H1 (cell line): ENCODE data around the gene SLC13A2. TPM values are rescaled to one million over a fixed set of nuclear protein-coding genes. Genes with fewer than 3 reads are reported as not detected.

ENCODE experiments used
- CTCF ChIA-PET: fragments of 300-600 bp; sonication (Branson Sonifier 250); formaldehyde crosslinking; loops from one replicate; lab custom pipeline; 2021; ENCODE audit not compliant: partially characterized antibody; lab: Charles Lee
- POLR2A ChIA-PET: fragments of 300-600 bp; sonication (Branson Sonifier 250); formaldehyde crosslinking; loops from one replicate; lab custom pipeline; 2021; ENCODE audit warnings: inconsistent platforms; ENCODE audit not compliant: partially characterized antibody; lab: Charles Lee
- DNase-seq, 2 experiments: peaks; one replicate each; pipeline versions ENCODE4 v3.0.0 to v3.0.0-alpha.2; 2010 to 2022; ENCODE audit warnings: low spot score in 2 of 2, low read depth in 1 of 2, mixed read lengths in 1 of 2
- FAIRE-seq: peaks from 2 replicates; lab custom pipeline; 2011; peaks lifted over from hg19 to GRCh38; lab: Jason Lieb, UNC
- H2AFZ ChIP-seq: 2 replicates; pipeline ENCODE4 v1.8.1; 2012; ENCODE audit warnings: low read length, inconsistent platforms
- H2AK5ac ChIP-seq: 2 replicates; pipeline ENCODE4 v1.6.1; 2013; ENCODE audit warnings: low read depth, low read length
- H2BK120ac ChIP-seq: replicated peaks from 2 replicates; pipeline ENCODE3; 2013; ENCODE audit warnings: low read depth, low read length, inconsistent platforms
- H2BK12ac ChIP-seq: 2 replicates; pipeline ENCODE4 v1.6.1; 2013; ENCODE audit warnings: low read depth, low read length
- H2BK15ac ChIP-seq: 2 replicates; pipeline ENCODE4 v1.6.1; 2013; ENCODE audit warnings: low read length
- H2BK20ac ChIP-seq: 2 replicates; pipeline ENCODE4 v1.6.1; 2013; ENCODE audit warnings: low read length
- H2BK5ac ChIP-seq: 2 replicates; pipeline ENCODE4 v1.6.1; 2013; ENCODE audit warnings: low read depth, low read length
- H3K14ac ChIP-seq: 2 replicates; pipeline ENCODE4 v1.6.1; 2013; ENCODE audit warnings: inconsistent platforms; ENCODE audit not compliant: insufficient read length
- H3K18ac ChIP-seq: 2 replicates; pipeline ENCODE4 v1.6.1; 2013; ENCODE audit warnings: low read length; ENCODE audit errors: extremely low read depth
- H3K23ac ChIP-seq: 2 replicates; pipeline ENCODE4 v1.6.1; 2013; ENCODE audit warnings: inconsistent platforms; ENCODE audit not compliant: insufficient read length
- H3K23me2 ChIP-seq: 2 replicates; pipeline ENCODE4 v1.6.1; 2013; ENCODE audit warnings: low read depth, low read length
- H3K27ac ChIP-seq: 2 replicates; pipeline ENCODE4 v1.6.1; 2011; ENCODE audit warnings: low read depth, low read length, inconsistent platforms
- H3K27me3 ChIP-seq, 4 experiments: replicated peaks in 1 of 4; 1 replicate in 1 of 4; 2 replicates in 3 of 4; pipeline versions ENCODE4 v1.6.1 to v1.8.1; 2011 to 2013; ENCODE audit warnings: low read length in 3 of 4, mild to moderate bottlenecking in 3 of 4, inconsistent platforms in 2 of 4, mixed read lengths in 2 of 4, moderate library complexity in 1 of 4; ENCODE audit not compliant: control insufficient read depth in 3 of 4, insufficient read depth in 3 of 4; ENCODE audit errors: extremely low read depth in 1 of 4
- H3K36me3 ChIP-seq, 4 experiments: 2 replicates each; pipeline versions ENCODE4 v1.6.1 to v1.8.1; 2011 to 2013; ENCODE audit warnings: mild to moderate bottlenecking in 4 of 4, low read length in 3 of 4, moderate library complexity in 2 of 4, control low read depth in 1 of 4, inconsistent platforms in 1 of 4; ENCODE audit not compliant: insufficient read depth in 4 of 4, control insufficient read depth in 2 of 4
- H3K4ac ChIP-seq: replicated peaks from 2 replicates; pipeline ENCODE3; 2013; ENCODE audit warnings: low read length, low read depth, mixed read lengths, inconsistent platforms; ENCODE audit not compliant: insufficient read length
- H3K4me1 ChIP-seq, 4 experiments: replicated peaks in 1 of 4; 1 replicate in 1 of 4; 2 replicates in 3 of 4; pipeline versions ENCODE4 v1.6.1 to v1.8.1; 2011 to 2013; ENCODE audit warnings: low read length in 3 of 4, inconsistent platforms in 2 of 4, mixed read lengths in 1 of 4; ENCODE audit not compliant: insufficient read depth in 4 of 4, control insufficient read depth in 3 of 4
- H3K4me2 ChIP-seq, 2 experiments: 2 replicates each; pipeline versions ENCODE4 v1.6.1 to v1.8.1; 2011 to 2013; ENCODE audit warnings: low read depth in 2 of 2, low read length in 2 of 2, control low read depth in 1 of 2, inconsistent platforms in 1 of 2, mild to moderate bottlenecking in 1 of 2; ENCODE audit not compliant: insufficient read depth in 1 of 2
- H3K4me3 ChIP-seq, 4 experiments: fragments of 200-600, 300-600 bp in 1 of 4; sonication (generic), shearing (Covaris generic), sonication (Bioruptor Twin) in 1 of 4; 2 replicates each; pipeline versions ENCODE4 v1.5.1 to v1.8.1; 2011 to 2016; ENCODE audit warnings: low read length in 4 of 4, low read depth in 3 of 4, control low read depth in 2 of 4, inconsistent platforms in 2 of 4, mild to moderate bottlenecking in 2 of 4, mixed read lengths in 1 of 4, moderate library complexity in 1 of 4; ENCODE audit not compliant: insufficient read depth in 2 of 4; ENCODE audit errors: extremely low read depth in 1 of 4
- H3K56ac ChIP-seq: replicated peaks from 2 replicates; pipeline ENCODE3; 2013; ENCODE audit warnings: low read depth, mild to moderate bottlenecking, mixed read lengths, low read length, inconsistent platforms; ENCODE audit not compliant: insufficient read length
- H3K79me1 ChIP-seq: 2 replicates; pipeline ENCODE4 v1.6.1; 2013; ENCODE audit warnings: low read depth, low read length, control low read depth
- H3K79me2 ChIP-seq, 2 experiments: 2 replicates each; pipeline versions ENCODE4 v1.6.1 to v1.8.1; 2012 to 2013; ENCODE audit warnings: low read length in 2 of 2, mild to moderate bottlenecking in 2 of 2, inconsistent platforms in 1 of 2; ENCODE audit not compliant: insufficient read depth in 2 of 2, control insufficient read depth in 1 of 2
- H3K9ac ChIP-seq, 4 experiments: replicated peaks in 1 of 4; 1 replicate in 1 of 4; 2 replicates in 3 of 4; pipeline versions ENCODE4 v1.6.1 to v1.8.1; 2011 to 2013; ENCODE audit warnings: low read depth in 3 of 4, low read length in 3 of 4, control low read depth in 2 of 4, mild to moderate bottlenecking in 2 of 4, moderate library complexity in 2 of 4, inconsistent platforms in 1 of 4; ENCODE audit errors: extremely low read depth in 1 of 4
- H3K9me3 ChIP-seq, 2 experiments: 2 replicates each; pipeline versions ENCODE4 v1.6.1 to v1.8.1; 2012 to 2013; ENCODE audit warnings: mild to moderate bottlenecking in 2 of 2, moderate library complexity in 2 of 2, control low read depth in 1 of 2, inconsistent platforms in 1 of 2, low read depth in 1 of 2, low read length in 1 of 2, mixed read lengths in 1 of 2; ENCODE audit not compliant: insufficient read depth in 2 of 2
- H4K20me1 ChIP-seq, 2 experiments: replicated peaks in 1 of 2; 2 replicates each; pipeline versions ENCODE3 to v1.8.1; 2011 to 2013; ENCODE audit warnings: inconsistent platforms in 2 of 2, low read length in 2 of 2, mild to moderate bottlenecking in 1 of 2; ENCODE audit not compliant: insufficient read depth in 2 of 2, control insufficient read depth in 1 of 2
- H4K5ac ChIP-seq: 2 replicates; pipeline ENCODE4 v1.6.1; 2013; ENCODE audit warnings: low read length, low read depth, mixed read lengths, inconsistent platforms; ENCODE audit not compliant: insufficient read length
- H4K8ac ChIP-seq: 2 replicates; pipeline ENCODE4 v1.8.0; 2013; ENCODE audit warnings: mild to moderate bottlenecking, moderate library complexity, low read length, inconsistent platforms; ENCODE audit not compliant: insufficient read depth; ENCODE audit errors: extremely low read depth
- H4K91ac ChIP-seq: replicated peaks from 2 replicates; pipeline ENCODE3; 2013; ENCODE audit warnings: low read length, mixed read lengths, inconsistent platforms; ENCODE audit not compliant: insufficient read length
- GABPA ChIP-seq: IDR thresholded peaks from 2 replicates; pipeline ENCODE4 v1.6.1; 2011; ENCODE audit warnings: mild to moderate bottlenecking, low read length, moderate library complexity, borderline replicate concordance; ENCODE audit not compliant: insufficient read depth
- NRF1 ChIP-seq: IDR thresholded peaks from 2 replicates; pipeline ENCODE4 v1.6.1; 2011; ENCODE audit warnings: mild to moderate bottlenecking, low read depth, low read length, improper control_type of control experiment
- PHF8 ChIP-seq: fragments of 200-600 bp; sonication (generic); conservative IDR thresholded peaks from 2 replicates; pipeline ENCODE4 v1.7.1; 2012; ENCODE audit warnings: low read depth, mild to moderate bottlenecking, inconsistent platforms, low read length, moderate library complexity
- POLR2AphosphoS5 ChIP-seq: IDR thresholded peaks from 2 replicates; pipeline ENCODE4 v1.6.1; 2011; ENCODE audit warnings: low read depth, low read length
- POU5F1 ChIP-seq: IDR thresholded peaks from 2 replicates; pipeline ENCODE4 v1.6.1; 2011; ENCODE audit warnings: low read depth, mild to moderate bottlenecking, low read length, moderate library complexity
- RFX5 ChIP-seq: IDR thresholded peaks from 2 replicates; pipeline ENCODE4 v1.6.1; 2011; ENCODE audit warnings: low read depth, low read length, improper control_type of control experiment, borderline replicate concordance
- SIX5 ChIP-seq: IDR thresholded peaks from 2 replicates; pipeline ENCODE4 v1.6.1; 2011; ENCODE audit warnings: mild to moderate bottlenecking, low read depth, low read length
- SRF ChIP-seq: IDR thresholded peaks from 2 replicates; pipeline ENCODE4 v1.6.1; 2011; ENCODE audit warnings: mild to moderate bottlenecking, low read depth, low read length, moderate library complexity
- TEAD4 ChIP-seq: IDR thresholded peaks from 2 replicates; pipeline ENCODE4 v1.6.1; 2012; ENCODE audit warnings: low read depth, low read length, inconsistent platforms, mixed read lengths
- WGBS, 2 experiments: shearing (Covaris generic) in 1 of 2; methylation state at CpG; one replicate each; pipeline versions ENCODE4 v1.1.6 to v1.1.7; 2013 to 2015; ENCODE audit warnings: low lambda C conversion rate in 2 of 2, mixed read lengths in 2 of 2, inconsistent platforms in 1 of 2, low coverage in 1 of 2, missing lambda C conversion rate in 1 of 2; ENCODE audit not compliant: insufficient replicate concordance in 2 of 2, insufficient coverage in 1 of 2, insufficient read length in 1 of 2; ENCODE audit errors: extremely low coverage in 1 of 2, missing lambda C conversion rate in 1 of 2; 5-methylcytosine and 5-hydroxymethylcytosine counted together
- polyA plus RNA-seq, 7 experiments: library from polyadenylated mRNA; depleted of rRNA in 3 of 7; stranded (reverse) in 5 of 7; unstranded in 2 of 7; fragments of >200 nt in 5 of 7; fragments of 200-250 nt in 2 of 7; gene quantifications; 1 replicate in 5 of 7; 2 replicates in 1 of 7; 4 replicates in 1 of 7; pipeline versions ENCODE4 v1.2.1 to v1.2.3, GENCODE V29; 2011 to 2013; ENCODE audit warnings: missing spikeins in 2 of 7, mixed read lengths in 2 of 7
- total RNA-seq: library from RNA; stranded (reverse); fragmentation: NEBNext Ultra II Directional; extraction: Animal tissue kit (Norgen Biotek cat#: 25700); gene quantifications from 2 replicates; pipeline ENCODE4 v1.2.1, GENCODE V29; 2021

Gene SLC13A2
- total and polyA plus RNA-seq, 2 of the 8 experiments (the other 6 are each of a cell fraction or from before 2014, with no cell fraction given), result not detected

- Histone ChIP-seq H3K27ac (no peak overlapping the region), H3K79me2 (no peaks in the 10 kb centered on the region), H2BK5ac (no peak overlapping the region), H3K23me2 (no peaks in the 10 kb centered on the region), H2BK12ac (no peak overlapping the region), H3K27me3 (peaks cover 0 to 3% (median under 1%) of the 10 kb centered on the region in 4 experiments; a peak in 1 of 7 replicates), H3K4me3 (no peak overlapping the region), H3K18ac (0 out of 2 replicates have a peak overlapping the region, but pooled peaks have one; percentile 6), H3K23ac (no peak overlapping the region), H3K56ac (no peak overlapping the region), H4K8ac (no peak overlapping the region), H2BK120ac (no peak overlapping the region), H2AFZ (no peak overlapping the region), H3K9ac (no peak overlapping the region), H4K5ac (no peak overlapping the region), H3K36me3 (no peaks in the 10 kb centered on the region), H2AK5ac (no peak overlapping the region), H3K4me1 (peaks cover 3 to 12% (median 6%) of the 10 kb centered on the region in 4 experiments), H3K4me2 (no peak overlapping the region), H4K91ac (no peak overlapping the region), H3K4ac (no peak overlapping the region), H4K20me1 (no peaks in the 10 kb centered on the region), H2BK15ac (peak overlapping the region; percentile 29; the same call in 1 of the 2 replicates), H3K79me1 (no peaks in the 10 kb centered on the region), H2BK20ac (no peak overlapping the region), H3K9me3 (no peaks in the 10 kb centered on the region), H3K14ac (no peak overlapping the region)
- ChIA-PET POLR2A (interaction anchor here (0.6 to 1.6 kb wide), 3 partner anchors 10 to 164 kb away, joined by 3 to 4 read pairs (median 3); partner anchors contain the start of gene POLDIP2), CTCF (interaction anchor here (1.1 to 5.9 kb wide), 7 partner anchors 9 to 69 kb away, joined by 3 to 54 read pairs (median 8); no protein-coding TSS in a partner anchor)
- DNase-seq (no peak), FAIRE-seq (no peak)
- 83% methylated on average over 3 of the region's 3 CpGs; no CpG with 5 or more reads in 1 of the 2 experiments for WGBS, 2 experiments
- no peak for TF ChIP-seq GABPA
- TF ChIP-seq PHF8, result no peak
- TF ChIP-seq RFX5, result no peak
- no peak for TF ChIP-seq POLR2AphosphoS5
- no peak for TF ChIP-seq TEAD4
- TF ChIP-seq POU5F1, result no peak
- TF ChIP-seq SRF, result no peak
- TF ChIP-seq SIX5, result no peak
- no peak for TF ChIP-seq NRF1
Observed at GRCh38 chr17:28485049-28485448, 11.6 kb downstream of the SLC13A2 start.
